ENCODE data around the gene FBRSL1. TPM values are rescaled to one million over a fixed set of nuclear protein-coding genes. Genes with fewer than 3 reads are reported as not detected.

Gene FBRSL1
- total RNA-seq, 1 experiment from 2014 or later: 130 TPM

DNA sequence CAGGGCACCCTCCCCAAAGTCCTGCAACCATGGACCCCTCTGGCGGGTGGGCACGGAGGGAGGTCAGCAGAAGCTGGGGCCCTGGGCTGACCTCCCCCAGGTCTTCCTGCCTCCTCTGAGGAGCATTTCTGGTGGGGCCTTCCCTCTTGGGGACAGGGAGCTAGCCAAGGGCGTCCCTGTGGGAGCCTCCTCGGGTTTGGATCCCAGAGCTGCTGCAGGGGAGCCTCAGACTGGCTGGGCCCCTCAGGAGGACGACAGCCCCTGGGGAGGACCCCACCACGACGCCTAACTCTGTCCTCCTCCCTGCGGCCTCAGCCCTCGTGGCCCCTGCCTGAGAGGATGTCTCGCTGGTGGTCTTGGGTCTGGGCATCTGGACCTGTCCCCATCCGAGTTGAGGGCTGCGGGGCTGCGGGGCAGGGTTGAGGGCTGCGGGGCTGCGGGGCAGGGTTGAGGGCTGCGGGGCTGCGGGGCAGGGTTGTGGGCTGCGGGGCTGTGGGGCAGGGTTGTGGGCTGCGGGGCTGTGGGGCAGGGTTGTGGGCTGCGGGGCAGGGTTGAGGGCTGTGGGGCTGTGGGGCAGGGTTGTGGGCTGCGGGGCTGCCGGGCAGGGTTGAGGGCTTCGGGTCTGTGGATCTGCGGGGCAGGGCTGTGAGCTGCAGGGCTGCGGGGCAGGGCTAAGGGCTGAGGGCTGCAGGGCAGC, 37.4 kb downstream of the FBRSL1 start:
- intact Hi-C loops (cut with micrococcal nuclease; ENCODE audit: unreplicated experiment): no loop called here
- Histone ChIP-seq H3K27ac (ENCODE audit: low read depth, low read length, poor library complexity, severe bottlenecking) (no peak overlapping the region), H3K4me3 (ENCODE audit: low read depth, low read length, poor library complexity, severe bottlenecking) (no peak overlapping the region), H3K9me3 (ENCODE audit: low read depth, low read length, poor library complexity, severe bottlenecking) (no peaks in the 10 kb centered on the region), H3K4me1 (ENCODE audit: insufficient read depth, low read length, poor library complexity, severe bottlenecking) (no peaks in the 10 kb centered on the region), H3K27me3 (replicated peaks; ENCODE audit: insufficient read depth, low read depth, low read length, poor library complexity) (no peaks in the 10 kb centered on the region), H3K36me3 (ENCODE audit: insufficient read depth, low read length, poor library complexity, severe bottlenecking) (no peaks in the 10 kb centered on the region)
- no TSS peak for BruUV-seq (replicated peaks)
- CTCF ChIA-PET: no interaction called here
- POLR2A ChIA-PET (ENCODE audit: low non-redundant PET): no interaction called here
- TF ChIP-seq, protein P1, sequence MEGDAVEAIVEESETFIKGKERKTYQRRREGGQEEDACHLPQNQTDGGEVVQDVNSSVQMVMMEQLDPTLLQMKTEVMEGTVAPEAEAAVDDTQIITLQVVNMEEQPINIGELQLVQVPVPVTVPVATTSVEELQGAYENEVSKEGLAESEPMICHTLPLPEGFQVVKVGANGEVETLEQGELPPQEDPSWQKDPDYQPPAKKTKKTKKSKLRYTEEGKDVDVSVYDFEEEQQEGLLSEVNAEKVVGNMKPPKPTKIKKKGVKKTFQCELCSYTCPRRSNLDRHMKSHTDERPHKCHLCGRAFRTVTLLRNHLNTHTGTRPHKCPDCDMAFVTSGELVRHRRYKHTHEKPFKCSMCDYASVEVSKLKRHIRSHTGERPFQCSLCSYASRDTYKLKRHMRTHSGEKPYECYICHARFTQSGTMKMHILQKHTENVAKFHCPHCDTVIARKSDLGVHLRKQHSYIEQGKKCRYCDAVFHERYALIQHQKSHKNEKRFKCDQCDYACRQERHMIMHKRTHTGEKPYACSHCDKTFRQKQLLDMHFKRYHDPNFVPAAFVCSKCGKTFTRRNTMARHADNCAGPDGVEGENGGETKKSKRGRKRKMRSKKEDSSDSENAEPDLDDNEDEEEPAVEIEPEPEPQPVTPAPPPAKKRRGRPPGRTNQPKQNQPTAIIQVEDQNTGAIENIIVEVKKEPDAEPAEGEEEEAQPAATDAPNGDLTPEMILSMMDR (conservative IDR thresholded peaks at IDR 0.05; ENCODE audit: low read depth, low read length): no peak
- no peak for DNase-seq (ENCODE audit: low spot score)

DNA sequence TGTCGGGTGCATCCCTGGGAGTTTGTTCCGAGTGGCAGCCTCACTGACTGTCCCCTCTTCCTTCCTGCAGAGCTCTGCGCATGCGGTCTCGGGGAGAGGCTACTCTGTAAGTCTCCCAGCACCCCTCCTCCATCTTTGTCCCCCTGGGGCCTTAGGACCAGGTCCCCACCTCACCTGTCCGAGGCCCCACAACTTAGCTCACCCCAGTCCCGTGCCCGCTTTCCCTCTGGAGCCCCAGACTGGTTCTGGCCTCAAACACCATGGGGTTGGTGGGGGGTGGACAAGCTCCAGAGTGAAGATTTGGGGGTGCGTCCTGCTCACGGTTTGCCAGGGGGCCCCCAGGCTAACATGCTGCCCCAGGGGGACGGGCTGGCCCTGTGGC, 37.9 kb downstream of the FBRSL1 start:
- Histone ChIP-seq H3K27me3 (replicated peaks; ENCODE audit: insufficient read depth, low read depth, low read length, poor library complexity) (no peaks in the 10 kb centered on the region), H3K27ac (ENCODE audit: low read depth, low read length, poor library complexity, severe bottlenecking) (no peak overlapping the region), H3K4me1 (ENCODE audit: insufficient read depth, low read length, poor library complexity, severe bottlenecking) (no peaks in the 10 kb centered on the region), H3K9me3 (ENCODE audit: low read depth, low read length, poor library complexity, severe bottlenecking) (no peaks in the 10 kb centered on the region), H3K36me3 (ENCODE audit: insufficient read depth, low read length, poor library complexity, severe bottlenecking) (no peaks in the 10 kb centered on the region), H3K4me3 (ENCODE audit: low read depth, low read length, poor library complexity, severe bottlenecking) (no peak overlapping the region)
- POLR2A ChIA-PET (ENCODE audit: low non-redundant PET): no interaction called here
- DNase-seq (ENCODE audit: low spot score): no peak
- TF ChIP-seq, protein P1 (conservative IDR thresholded peaks at IDR 0.05; ENCODE audit: low read depth, low read length): no peak
- TF ChIP-seq EZH2 (IDR thresholded peaks at IDR 0.05; ENCODE audit: borderline replicate concordance, low read depth, low read length, poor library complexity, severe bottlenecking): no peak
- CTCF ChIA-PET: no interaction called here
- intact Hi-C loops (cut with micrococcal nuclease; ENCODE audit: unreplicated experiment): no loop called here
- BruUV-seq (replicated peaks): no TSS peak

DNA sequence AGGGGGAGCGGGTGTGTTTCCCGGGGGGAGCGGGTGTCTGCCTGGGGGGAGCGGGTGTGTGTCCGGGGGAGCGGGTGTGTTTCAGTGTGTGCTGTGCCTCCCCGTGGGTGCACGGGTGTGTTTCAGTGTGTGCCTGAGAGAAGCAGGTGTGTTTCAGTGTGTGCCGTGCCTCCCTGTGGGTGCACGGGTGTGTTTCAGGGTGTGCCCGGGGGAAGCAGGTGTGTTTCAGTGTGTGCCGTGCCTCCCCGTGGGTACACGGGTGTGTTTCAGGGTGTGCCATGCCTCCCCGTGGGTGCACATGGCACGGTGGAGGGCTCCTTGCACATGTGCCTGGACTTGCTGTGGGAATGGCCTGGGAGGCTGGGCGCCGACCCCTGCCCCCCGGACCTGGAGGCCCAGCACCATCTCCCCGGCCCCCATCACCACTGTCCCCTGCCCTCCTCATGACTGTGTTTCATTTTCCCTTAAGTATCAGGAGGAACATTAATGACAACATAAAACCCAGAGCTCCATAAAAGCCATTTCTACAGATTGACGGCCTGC, 38.7 kb downstream of the FBRSL1 start:
- H3K9me3 ChIP-seq (ENCODE audit: low read depth, low read length, poor library complexity, severe bottlenecking): no peaks in the 10 kb centered on the region
- no peak for TF ChIP-seq EZH2 (IDR thresholded peaks at IDR 0.05; ENCODE audit: borderline replicate concordance, low read depth, low read length, poor library complexity, severe bottlenecking)
- TF ChIP-seq, protein P1 (conservative IDR thresholded peaks at IDR 0.05; ENCODE audit: low read depth, low read length): no peak
- H3K27ac ChIP-seq (ENCODE audit: low read depth, low read length, poor library complexity, severe bottlenecking): no peak overlapping the region
- ChIA-PET POLR2A (ENCODE audit: low non-redundant PET) (no interaction called here), CTCF (no interaction called here)
- no peaks in the 10 kb centered on the region for H3K4me1 ChIP-seq (ENCODE audit: insufficient read depth, low read length, poor library complexity, severe bottlenecking)
- no peak for DNase-seq (ENCODE audit: low spot score)
- BruUV-seq (replicated peaks): no TSS peak
- intact Hi-C loops (cut with micrococcal nuclease; ENCODE audit: unreplicated experiment): no loop called here
- H3K27me3 ChIP-seq (replicated peaks; ENCODE audit: insufficient read depth, low read depth, low read length, poor library complexity): no peaks in the 10 kb centered on the region
- H3K36me3 ChIP-seq (ENCODE audit: insufficient read depth, low read length, poor library complexity, severe bottlenecking): no peaks in the 10 kb centered on the region
- H3K4me3 ChIP-seq (ENCODE audit: low read depth, low read length, poor library complexity, severe bottlenecking): no peak overlapping the region
